H1 (cell line): ENCODE data around the gene TTYH2. TPM values are rescaled to one million over a fixed set of nuclear protein-coding genes. Genes with fewer than 3 reads are reported as not detected.

Experiments used
- CTCF ChIA-PET: fragments of 300-600 bp; sonication (Branson Sonifier 250); formaldehyde crosslinking; loops from one replicate; lab custom pipeline; 2021; ENCODE audit not compliant: partially characterized antibody; lab: Charles Lee
- POLR2A ChIA-PET: fragments of 300-600 bp; sonication (Branson Sonifier 250); formaldehyde crosslinking; loops from one replicate; lab custom pipeline; 2021; ENCODE audit warnings: inconsistent platforms; ENCODE audit not compliant: partially characterized antibody; lab: Charles Lee
- DNase-seq, 2 experiments: peaks; one replicate each; pipeline versions ENCODE4 v3.0.0 to v3.0.0-alpha.2; 2010 to 2022; ENCODE audit warnings: low spot score in 2 of 2, low read depth in 1 of 2, mixed read lengths in 1 of 2
- FAIRE-seq: peaks from 2 replicates; lab custom pipeline; 2011; peaks lifted over from hg19 to GRCh38; lab: Jason Lieb, UNC
- H2AFZ ChIP-seq: 2 replicates; pipeline ENCODE4 v1.8.1; 2012; ENCODE audit warnings: low read length, inconsistent platforms
- H2AK5ac ChIP-seq: 2 replicates; pipeline ENCODE4 v1.6.1; 2013; ENCODE audit warnings: low read depth, low read length
- H2BK120ac ChIP-seq: replicated peaks from 2 replicates; pipeline ENCODE3; 2013; ENCODE audit warnings: low read depth, low read length, inconsistent platforms
- H2BK12ac ChIP-seq: 2 replicates; pipeline ENCODE4 v1.6.1; 2013; ENCODE audit warnings: low read depth, low read length
- H2BK15ac ChIP-seq: 2 replicates; pipeline ENCODE4 v1.6.1; 2013; ENCODE audit warnings: low read length
- H2BK20ac ChIP-seq: 2 replicates; pipeline ENCODE4 v1.6.1; 2013; ENCODE audit warnings: low read length
- H2BK5ac ChIP-seq: 2 replicates; pipeline ENCODE4 v1.6.1; 2013; ENCODE audit warnings: low read depth, low read length
- H3K14ac ChIP-seq: 2 replicates; pipeline ENCODE4 v1.6.1; 2013; ENCODE audit warnings: inconsistent platforms; ENCODE audit not compliant: insufficient read length
- H3K18ac ChIP-seq: 2 replicates; pipeline ENCODE4 v1.6.1; 2013; ENCODE audit warnings: low read length; ENCODE audit errors: extremely low read depth
- H3K23ac ChIP-seq: 2 replicates; pipeline ENCODE4 v1.6.1; 2013; ENCODE audit warnings: inconsistent platforms; ENCODE audit not compliant: insufficient read length
- H3K23me2 ChIP-seq: 2 replicates; pipeline ENCODE4 v1.6.1; 2013; ENCODE audit warnings: low read depth, low read length
- H3K27ac ChIP-seq: 2 replicates; pipeline ENCODE4 v1.6.1; 2011; ENCODE audit warnings: low read depth, low read length, inconsistent platforms
- H3K27me3 ChIP-seq, 4 experiments: replicated peaks in 1 of 4; 1 replicate in 1 of 4; 2 replicates in 3 of 4; pipeline versions ENCODE4 v1.6.1 to v1.8.1; 2011 to 2013; ENCODE audit warnings: low read length in 3 of 4, mild to moderate bottlenecking in 3 of 4, inconsistent platforms in 2 of 4, mixed read lengths in 2 of 4, moderate library complexity in 1 of 4; ENCODE audit not compliant: control insufficient read depth in 3 of 4, insufficient read depth in 3 of 4; ENCODE audit errors: extremely low read depth in 1 of 4
- H3K36me3 ChIP-seq, 4 experiments: 2 replicates each; pipeline versions ENCODE4 v1.6.1 to v1.8.1; 2011 to 2013; ENCODE audit warnings: mild to moderate bottlenecking in 4 of 4, low read length in 3 of 4, moderate library complexity in 2 of 4, control low read depth in 1 of 4, inconsistent platforms in 1 of 4; ENCODE audit not compliant: insufficient read depth in 4 of 4, control insufficient read depth in 2 of 4
- H3K4ac ChIP-seq: replicated peaks from 2 replicates; pipeline ENCODE3; 2013; ENCODE audit warnings: low read length, low read depth, mixed read lengths, inconsistent platforms; ENCODE audit not compliant: insufficient read length
- H3K4me1 ChIP-seq, 4 experiments: replicated peaks in 1 of 4; 1 replicate in 1 of 4; 2 replicates in 3 of 4; pipeline versions ENCODE4 v1.6.1 to v1.8.1; 2011 to 2013; ENCODE audit warnings: low read length in 3 of 4, inconsistent platforms in 2 of 4, mixed read lengths in 1 of 4; ENCODE audit not compliant: insufficient read depth in 4 of 4, control insufficient read depth in 3 of 4
- H3K4me2 ChIP-seq, 2 experiments: 2 replicates each; pipeline versions ENCODE4 v1.6.1 to v1.8.1; 2011 to 2013; ENCODE audit warnings: low read depth in 2 of 2, low read length in 2 of 2, control low read depth in 1 of 2, inconsistent platforms in 1 of 2, mild to moderate bottlenecking in 1 of 2; ENCODE audit not compliant: insufficient read depth in 1 of 2
- H3K4me3 ChIP-seq, 4 experiments: fragments of 200-600, 300-600 bp in 1 of 4; sonication (generic), shearing (Covaris generic), sonication (Bioruptor Twin) in 1 of 4; 2 replicates each; pipeline versions ENCODE4 v1.5.1 to v1.8.1; 2011 to 2016; ENCODE audit warnings: low read length in 4 of 4, low read depth in 3 of 4, control low read depth in 2 of 4, inconsistent platforms in 2 of 4, mild to moderate bottlenecking in 2 of 4, mixed read lengths in 1 of 4, moderate library complexity in 1 of 4; ENCODE audit not compliant: insufficient read depth in 2 of 4; ENCODE audit errors: extremely low read depth in 1 of 4
- H3K56ac ChIP-seq: replicated peaks from 2 replicates; pipeline ENCODE3; 2013; ENCODE audit warnings: low read depth, mild to moderate bottlenecking, mixed read lengths, low read length, inconsistent platforms; ENCODE audit not compliant: insufficient read length
- H3K79me1 ChIP-seq: 2 replicates; pipeline ENCODE4 v1.6.1; 2013; ENCODE audit warnings: low read depth, low read length, control low read depth
- H3K79me2 ChIP-seq, 2 experiments: 2 replicates each; pipeline versions ENCODE4 v1.6.1 to v1.8.1; 2012 to 2013; ENCODE audit warnings: low read length in 2 of 2, mild to moderate bottlenecking in 2 of 2, inconsistent platforms in 1 of 2; ENCODE audit not compliant: insufficient read depth in 2 of 2, control insufficient read depth in 1 of 2
- H3K9ac ChIP-seq, 4 experiments: replicated peaks in 1 of 4; 1 replicate in 1 of 4; 2 replicates in 3 of 4; pipeline versions ENCODE4 v1.6.1 to v1.8.1; 2011 to 2013; ENCODE audit warnings: low read depth in 3 of 4, low read length in 3 of 4, control low read depth in 2 of 4, mild to moderate bottlenecking in 2 of 4, moderate library complexity in 2 of 4, inconsistent platforms in 1 of 4; ENCODE audit errors: extremely low read depth in 1 of 4
- H3K9me3 ChIP-seq, 2 experiments: 2 replicates each; pipeline versions ENCODE4 v1.6.1 to v1.8.1; 2012 to 2013; ENCODE audit warnings: mild to moderate bottlenecking in 2 of 2, moderate library complexity in 2 of 2, control low read depth in 1 of 2, inconsistent platforms in 1 of 2, low read depth in 1 of 2, low read length in 1 of 2, mixed read lengths in 1 of 2; ENCODE audit not compliant: insufficient read depth in 2 of 2
- H4K20me1 ChIP-seq, 2 experiments: replicated peaks in 1 of 2; 2 replicates each; pipeline versions ENCODE3 to v1.8.1; 2011 to 2013; ENCODE audit warnings: inconsistent platforms in 2 of 2, low read length in 2 of 2, mild to moderate bottlenecking in 1 of 2; ENCODE audit not compliant: insufficient read depth in 2 of 2, control insufficient read depth in 1 of 2
- H4K5ac ChIP-seq: 2 replicates; pipeline ENCODE4 v1.6.1; 2013; ENCODE audit warnings: low read length, low read depth, mixed read lengths, inconsistent platforms; ENCODE audit not compliant: insufficient read length
- H4K8ac ChIP-seq: 2 replicates; pipeline ENCODE4 v1.8.0; 2013; ENCODE audit warnings: mild to moderate bottlenecking, moderate library complexity, low read length, inconsistent platforms; ENCODE audit not compliant: insufficient read depth; ENCODE audit errors: extremely low read depth
- H4K91ac ChIP-seq: replicated peaks from 2 replicates; pipeline ENCODE3; 2013; ENCODE audit warnings: low read length, mixed read lengths, inconsistent platforms; ENCODE audit not compliant: insufficient read length
- ATF3 ChIP-seq: IDR thresholded peaks from 2 replicates; pipeline ENCODE4 v1.6.1; 2011; ENCODE audit warnings: low read depth, mild to moderate bottlenecking, low read length; ENCODE audit not compliant: insufficient read depth
- BACH1 ChIP-seq: IDR thresholded peaks from 2 replicates; pipeline ENCODE4 v1.6.1; 2012; ENCODE audit warnings: low read length, improper control_type of control experiment
- MAX ChIP-seq: IDR thresholded peaks from 2 replicates; pipeline ENCODE4 v1.6.1; 2012; ENCODE audit warnings: inconsistent platforms
- NANOG ChIP-seq: IDR thresholded peaks from 2 replicates; pipeline ENCODE4 v1.6.1; 2011; ENCODE audit warnings: low read length, low read depth, mild to moderate bottlenecking, inconsistent platforms; ENCODE audit not compliant: insufficient read depth, poor library complexity, severe bottlenecking
- RXRA ChIP-seq: IDR thresholded peaks from 2 replicates; pipeline ENCODE4 v1.6.1; 2011; ENCODE audit warnings: low read depth, mild to moderate bottlenecking, low read length, moderate library complexity; ENCODE audit not compliant: insufficient read depth
- SP4 ChIP-seq: IDR thresholded peaks from 2 replicates; pipeline ENCODE4 v1.6.1; 2012; ENCODE audit warnings: low read length, inconsistent platforms
- ZNF274 ChIP-seq: IDR thresholded peaks from 2 replicates; pipeline ENCODE4 v1.7.0; 2012; ENCODE audit warnings: low read length, borderline replicate concordance; ENCODE audit errors: extremely low read depth
- WGBS, 2 experiments: shearing (Covaris generic) in 1 of 2; methylation state at CpG; one replicate each; pipeline versions ENCODE4 v1.1.6 to v1.1.7; 2013 to 2015; ENCODE audit warnings: low lambda C conversion rate in 2 of 2, mixed read lengths in 2 of 2, inconsistent platforms in 1 of 2, low coverage in 1 of 2, missing lambda C conversion rate in 1 of 2; ENCODE audit not compliant: insufficient replicate concordance in 2 of 2, insufficient coverage in 1 of 2, insufficient read length in 1 of 2; ENCODE audit errors: extremely low coverage in 1 of 2, missing lambda C conversion rate in 1 of 2; 5-methylcytosine and 5-hydroxymethylcytosine counted together
- polyA plus RNA-seq, 7 experiments: library from polyadenylated mRNA; depleted of rRNA in 3 of 7; stranded (reverse) in 5 of 7; unstranded in 2 of 7; fragments of >200 nt in 5 of 7; fragments of 200-250 nt in 2 of 7; gene quantifications; 1 replicate in 5 of 7; 2 replicates in 1 of 7; 4 replicates in 1 of 7; pipeline versions ENCODE4 v1.2.1 to v1.2.3, GENCODE V29; 2011 to 2013; ENCODE audit warnings: missing spikeins in 2 of 7, mixed read lengths in 2 of 7
- total RNA-seq: library from RNA; stranded (reverse); fragmentation: NEBNext Ultra II Directional; extraction: Animal tissue kit (Norgen Biotek cat#: 25700); gene quantifications from 2 replicates; pipeline ENCODE4 v1.2.1, GENCODE V29; 2021

Gene TTYH2
- total and polyA plus RNA-seq, 2 of the 8 experiments (the other 6 are each of a cell fraction or from before 2014, with no cell fraction given): 3.2 to 9.2 TPM

GRCh38 chr17:74292495-74292894 is 79.1 kb downstream of the TTYH2 start:
- H4K91ac ChIP-seq: no peak overlapping the region
- H3K18ac ChIP-seq: no peak overlapping the region
- H3K4me2 ChIP-seq: no peak overlapping the region
- H2BK20ac ChIP-seq: no peak overlapping the region
- H3K79me1 ChIP-seq: no peaks in the 10 kb centered on the region
- no peak overlapping the region for H2AFZ ChIP-seq
- FAIRE-seq: no peak
- no peak overlapping the region for H3K9ac ChIP-seq
- no peak for DNase-seq
- no peak overlapping the region for H3K27ac ChIP-seq
- H3K79me2 ChIP-seq: no peaks in the 10 kb centered on the region
- no peaks in the 10 kb centered on the region; a peak in 1 of 7 replicates for H3K27me3 ChIP-seq
- H2AK5ac ChIP-seq: no peak overlapping the region
- no peak overlapping the region for H3K56ac ChIP-seq
- 90% methylated on average over 6 of the region's 10 CpGs; no CpG with 5 or more reads in 1 of the 2 experiments for WGBS, 2 experiments
- no peak overlapping the region for H4K5ac ChIP-seq
- H3K4me1 ChIP-seq: no peaks in the 10 kb centered on the region
- H4K8ac ChIP-seq: no peak overlapping the region
- CTCF ChIA-PET: interaction anchor here (1.5 to 1.6 kb wide), 2 partner anchors 10 to 60 kb away, joined by 3 to 6 read pairs; no protein-coding TSS in a partner anchor
- H3K36me3 ChIP-seq: no peaks in the 10 kb centered on the region
- H2BK120ac ChIP-seq: no peak overlapping the region
- H3K4me3 ChIP-seq: no peak overlapping the region
- no peak for TF ChIP-seq SP4
- no peak for TF ChIP-seq MAX
- TF ChIP-seq ATF3: no peak
- TF ChIP-seq RXRA: no peak
- no peak for TF ChIP-seq BACH1
- no peak for TF ChIP-seq NANOG
- TF ChIP-seq ZNF274: no peak
- H3K23ac ChIP-seq: no peak overlapping the region
- H2BK15ac ChIP-seq: no peak overlapping the region
- no peaks in the 10 kb centered on the region for H4K20me1 ChIP-seq
- no peaks in the 10 kb centered on the region for H3K23me2 ChIP-seq
- no peak overlapping the region for H2BK12ac ChIP-seq
- no peaks in the 10 kb centered on the region for H3K9me3 ChIP-seq
- POLR2A ChIA-PET: no interaction called here
- H3K14ac ChIP-seq: no peak overlapping the region
- no peak overlapping the region for H2BK5ac ChIP-seq
- no peak overlapping the region for H3K4ac ChIP-seq
